Effector memory CD8-positive, alpha-beta T cell (primary cell): ENCODE data around the gene PPP2R3C.
"Not testable (repeated sequence)": the region's sequence is repeated elsewhere in the genome, so short reads cannot be mapped to it uniquely, and the experiment has no call there.

ENCODE experiments used
- ATAC-seq: fragments of 150-1000 bp; cut with Tn5 transposase; replicated peaks from 2 replicates; pipeline ENCODE4 v1.10.0; 2021; ENCODE audit warnings: mild to moderate bottlenecking, moderate library complexity
- DNase-seq, 3 experiments: peaks; one replicate each; pipeline ENCODE4 v3.0.0; 2021
- H3K27ac Mint-ChIP-seq, 2 donors: one replicate each; pipeline ENCODE4 v1.8.0; 2022; ENCODE audit warnings: mild to moderate bottlenecking in 2 of 2, mixed read lengths in 2 of 2, moderate library complexity in 2 of 2
- H3K27me3 Mint-ChIP-seq, 2 donors: one replicate each; pipeline ENCODE4 v1.8.0; 2022; ENCODE audit warnings: mixed read lengths in 2 of 2
- H3K36me3 Mint-ChIP-seq: one replicate; pipeline ENCODE4 v1.8.0; 2022; ENCODE audit warnings: mild to moderate bottlenecking, moderate library complexity, mixed read lengths; ENCODE audit not compliant: insufficient read depth
- H3K4me1 Mint-ChIP-seq, 2 donors: one replicate each; pipeline ENCODE4 v1.8.0; 2022; ENCODE audit warnings: low read depth in 2 of 2, mixed read lengths in 2 of 2
- H3K4me3 Mint-ChIP-seq, 2 donors: one replicate each; pipeline ENCODE4 v1.8.0; 2022; ENCODE audit warnings: mild to moderate bottlenecking in 2 of 2, mixed read lengths in 2 of 2, moderate library complexity in 2 of 2
- H3K9me3 Mint-ChIP-seq, 2 donors: one replicate each; pipeline ENCODE4 v1.8.0; 2022; ENCODE audit warnings: mixed read lengths in 2 of 2

PPP2R3C gene

DNA sequence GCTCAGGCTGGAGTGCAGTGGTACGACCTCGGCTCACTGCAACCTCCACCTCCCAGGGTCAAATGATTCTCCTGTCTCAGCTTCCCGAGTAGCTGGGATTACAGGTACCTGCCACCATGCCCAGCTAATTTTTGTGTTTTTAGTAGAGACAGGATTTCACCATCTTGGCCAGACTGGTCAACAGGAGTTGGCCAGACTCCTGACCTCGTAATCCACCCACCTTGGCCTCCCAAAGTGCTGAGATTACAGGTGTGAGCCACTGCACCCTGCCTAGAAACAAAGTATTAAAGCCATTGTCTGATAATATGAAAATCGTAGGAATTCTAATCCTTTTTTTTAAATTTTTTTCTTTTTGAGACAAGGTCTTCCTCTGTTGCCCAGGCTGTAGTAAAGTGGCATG, 56.1 kb downstream of the PPP2R3C start:
- ATAC-seq, H3K9me3 Mint-ChIP-seq, H3K4me1 Mint-ChIP-seq, H3K27me3 Mint-ChIP-seq, DNase-seq, H3K4me3 Mint-ChIP-seq: not testable (repeated sequence)
- H3K27ac Mint-ChIP-seq = peak overlapping the region in 1 of 2 donors; percentile 32
- H3K36me3 Mint-ChIP-seq = peaks cover 38% of the 10 kb centered on the region

DNA sequence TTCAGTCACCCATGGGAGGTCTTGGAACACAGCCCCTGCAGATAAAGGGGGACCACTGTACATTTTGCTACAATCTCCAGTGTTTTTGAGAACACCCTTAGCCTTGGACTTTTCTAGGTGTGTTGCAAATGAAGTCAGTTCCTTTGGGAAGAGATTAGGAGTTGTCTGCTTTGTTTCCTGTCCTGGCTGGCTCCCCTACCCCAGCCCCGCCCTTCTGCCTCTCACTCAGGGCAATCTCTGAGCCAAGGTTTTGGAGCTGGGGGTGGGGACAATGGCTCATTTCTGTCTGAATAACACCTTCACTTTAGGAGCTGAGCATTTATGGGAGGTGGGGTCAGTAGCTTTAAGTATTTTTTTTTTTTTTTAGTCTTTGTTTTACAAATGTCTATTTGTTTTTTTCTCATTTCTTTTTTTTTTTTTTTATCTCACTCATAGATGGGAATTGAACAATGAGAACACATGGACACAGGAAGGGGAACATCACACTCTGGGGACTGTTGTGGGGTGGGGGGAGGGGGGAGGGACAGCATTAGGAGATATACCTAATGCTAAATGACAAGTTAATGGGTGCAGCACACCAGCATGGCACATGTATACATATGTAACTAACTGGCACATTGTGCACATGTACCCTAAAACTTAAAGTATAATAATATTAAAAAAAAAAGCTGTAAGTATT, 60.5 kb downstream of the PPP2R3C start:
- H3K9me3 Mint-ChIP-seq, H3K27me3 Mint-ChIP-seq, H3K27ac Mint-ChIP-seq, H3K4me3 Mint-ChIP-seq, DNase-seq, ATAC-seq: not testable (repeated sequence)
- Mint-ChIP-seq H3K36me3 (peaks cover 57% of the 10 kb centered on the region), H3K4me1 (peaks cover 5 to 11% of the 10 kb centered on the region in 2 donors)

DNA sequence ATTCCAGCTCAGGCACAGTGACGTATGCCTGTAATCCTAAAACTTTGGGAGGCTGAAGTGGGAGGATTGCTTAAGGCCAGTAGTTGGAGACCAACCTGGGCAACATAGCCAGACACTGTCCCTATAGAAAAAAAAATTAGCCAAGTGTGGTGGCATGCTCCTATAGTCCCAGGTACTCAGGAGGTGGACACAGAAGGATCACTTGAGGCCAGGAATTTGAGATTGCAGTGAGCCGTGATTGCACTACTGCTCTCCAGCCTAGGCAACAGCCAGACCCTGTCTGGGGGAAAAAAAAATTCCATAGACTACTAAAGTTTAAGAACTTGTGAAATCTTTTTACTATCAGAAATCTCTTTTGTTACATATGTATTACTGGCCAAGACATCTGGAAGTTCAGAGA, 69.2 kb downstream of the PPP2R3C start:
- H3K9me3 Mint-ChIP-seq = no peaks in the 10 kb centered on the region
- no peaks in the 10 kb centered on the region for H3K27me3 Mint-ChIP-seq
- H3K27ac Mint-ChIP-seq = no peak overlapping the region
- H3K4me3 Mint-ChIP-seq = no peak overlapping the region
- peaks cover 8 to 20% of the 10 kb centered on the region in 2 donors for H3K4me1 Mint-ChIP-seq
- no peak for ATAC-seq
- peaks cover 62% of the 10 kb centered on the region for H3K36me3 Mint-ChIP-seq
- no peak for DNase-seq

DNA sequence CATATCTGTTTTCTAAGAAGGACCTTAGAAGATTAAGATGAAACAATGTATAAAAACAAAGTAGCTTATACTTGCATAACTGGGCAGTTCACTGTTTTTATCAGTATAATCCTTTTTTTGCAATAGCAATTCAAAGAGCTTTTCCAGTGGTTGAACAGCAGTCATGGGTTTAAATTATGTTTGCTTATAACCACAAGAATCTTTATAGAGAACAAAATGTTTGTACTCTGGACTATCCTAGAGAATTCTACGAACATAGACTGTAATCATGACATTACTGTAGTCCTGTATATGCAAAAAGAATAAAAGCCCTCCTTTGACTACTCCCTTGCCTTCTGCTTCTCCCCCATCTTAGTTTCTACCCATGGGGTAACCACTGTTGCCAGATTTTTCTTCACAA, 70.0 kb downstream of the PPP2R3C start:
- ATAC-seq = no peak
- peaks cover 64% of the 10 kb centered on the region for H3K36me3 Mint-ChIP-seq
- peaks cover 9 to 20% of the 10 kb centered on the region in 2 donors for H3K4me1 Mint-ChIP-seq
- no peak for DNase-seq
- H3K27me3 Mint-ChIP-seq = no peaks in the 10 kb centered on the region
- H3K27ac Mint-ChIP-seq = no peak overlapping the region
- no peak overlapping the region for H3K4me3 Mint-ChIP-seq
- no peaks in the 10 kb centered on the region for H3K9me3 Mint-ChIP-seq

DNA sequence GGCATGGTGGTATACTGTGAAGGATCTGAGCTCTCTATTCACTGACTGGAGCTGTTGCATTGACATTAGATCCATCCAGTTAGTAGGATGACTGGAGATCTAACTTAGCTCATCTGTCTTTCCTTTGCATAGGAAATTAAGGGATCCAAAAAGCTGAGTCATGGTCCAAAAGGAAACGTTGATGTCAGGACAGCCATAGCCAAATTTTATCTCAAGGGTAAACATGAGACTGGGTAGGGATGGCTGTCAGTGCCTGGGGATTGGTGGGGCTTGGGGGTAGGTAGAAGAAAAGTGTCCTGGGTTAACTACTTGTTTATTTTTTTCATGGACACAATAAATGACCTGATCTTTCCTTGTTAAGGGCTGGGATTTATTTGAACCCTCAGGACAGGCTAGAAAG, 71.1 kb downstream of the PPP2R3C start:
- peaks cover 13 to 19% of the 10 kb centered on the region in 2 donors for H3K4me1 Mint-ChIP-seq
- peaks cover 65% of the 10 kb centered on the region for H3K36me3 Mint-ChIP-seq
- no peaks in the 10 kb centered on the region for H3K9me3 Mint-ChIP-seq
- no peak for ATAC-seq
- H3K4me3 Mint-ChIP-seq = no peak overlapping the region
- H3K27me3 Mint-ChIP-seq = no peaks in the 10 kb centered on the region
- DNase-seq = no peak
- no peak overlapping the region for H3K27ac Mint-ChIP-seq

DNA sequence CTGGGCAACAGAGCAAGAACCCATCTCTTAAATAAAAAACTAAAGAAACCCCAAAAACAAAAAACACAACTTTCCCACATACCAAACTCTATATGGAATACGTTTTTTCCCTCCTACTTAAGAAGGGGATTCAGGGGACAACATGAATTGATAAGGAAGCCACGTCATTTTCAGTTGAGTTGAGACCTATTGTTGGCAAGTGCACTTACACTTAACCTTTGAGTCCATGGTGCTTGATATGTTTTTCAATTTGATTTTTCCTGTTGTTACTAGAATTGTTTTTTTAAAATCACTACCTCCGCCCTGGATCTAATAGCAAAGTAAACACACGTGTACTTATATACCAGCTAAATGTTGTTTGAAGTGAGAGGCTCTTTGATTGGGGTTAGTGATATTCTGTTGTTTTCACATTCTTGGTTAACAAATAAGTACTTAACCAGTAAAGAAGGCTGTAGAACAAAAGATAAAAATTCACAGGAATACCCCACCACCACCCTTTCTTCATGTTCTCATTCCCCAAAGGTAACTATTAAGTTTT, 73.7 kb downstream of the PPP2R3C start:
- H3K9me3 Mint-ChIP-seq = no peaks in the 10 kb centered on the region
- H3K27ac Mint-ChIP-seq = peak overlapping the region; percentile 73 to 99
- ATAC-seq = no peak
- H3K4me1 Mint-ChIP-seq = peaks cover 19 to 26% of the 10 kb centered on the region in 2 donors
- peak overlapping the region; percentile 81 to 94 for H3K4me3 Mint-ChIP-seq
- peaks cover 60% of the 10 kb centered on the region for H3K36me3 Mint-ChIP-seq
- H3K27me3 Mint-ChIP-seq = no peaks in the 10 kb centered on the region
- DNase-seq = no peak

DNA sequence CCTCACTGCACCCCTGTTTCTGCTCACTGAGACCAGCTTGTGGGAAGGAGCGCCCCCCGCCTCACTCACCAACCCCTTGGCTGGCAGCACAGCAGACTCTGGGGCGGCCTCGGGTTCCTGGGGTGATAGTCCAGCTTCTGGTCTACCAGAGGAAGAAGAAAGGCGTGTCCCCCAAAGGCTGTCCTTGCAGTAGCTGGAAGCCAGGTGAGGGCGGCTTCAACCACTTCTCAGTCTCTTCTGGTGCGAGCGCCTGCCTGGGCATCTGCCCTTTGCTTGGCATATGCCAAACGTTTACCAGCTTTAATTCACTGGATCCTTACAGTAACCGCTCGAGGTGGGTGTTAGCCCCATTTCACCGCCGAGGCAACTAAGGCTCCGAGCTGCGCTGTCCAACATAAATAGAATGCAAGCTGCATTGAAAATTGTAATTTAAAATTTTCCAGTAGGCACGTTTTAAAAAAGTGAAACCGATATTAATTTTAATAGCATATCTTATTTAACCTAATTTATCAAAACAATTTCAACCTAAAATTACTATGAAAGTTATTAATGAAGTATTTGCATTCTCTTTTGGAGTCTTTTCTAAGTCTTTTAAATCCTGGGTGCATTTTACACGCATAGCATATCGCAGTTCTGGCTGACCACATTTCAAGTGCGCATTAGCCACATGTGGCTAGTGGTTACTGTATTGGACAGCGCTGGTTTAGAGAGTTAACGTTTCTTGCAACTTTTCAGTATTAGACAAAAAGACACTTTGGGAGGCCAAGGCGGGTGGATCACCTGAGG, 74.8 kb downstream of the PPP2R3C start:
- Mint-ChIP-seq H3K9me3 (no peaks in the 10 kb centered on the region), H3K36me3 (peaks cover 58% of the 10 kb centered on the region), H3K4me3 (peak overlapping the region; percentile 81 to 94), H3K27ac (peak overlapping the region; percentile 99), H3K27me3 (no peaks in the 10 kb centered on the region), H3K4me1 (peaks cover 19 to 24% of the 10 kb centered on the region in 2 donors)
- DNase-seq (peak in 2 of 3 experiments; percentile 3 to 4), ATAC-seq (peak; percentile 3)

DNA sequence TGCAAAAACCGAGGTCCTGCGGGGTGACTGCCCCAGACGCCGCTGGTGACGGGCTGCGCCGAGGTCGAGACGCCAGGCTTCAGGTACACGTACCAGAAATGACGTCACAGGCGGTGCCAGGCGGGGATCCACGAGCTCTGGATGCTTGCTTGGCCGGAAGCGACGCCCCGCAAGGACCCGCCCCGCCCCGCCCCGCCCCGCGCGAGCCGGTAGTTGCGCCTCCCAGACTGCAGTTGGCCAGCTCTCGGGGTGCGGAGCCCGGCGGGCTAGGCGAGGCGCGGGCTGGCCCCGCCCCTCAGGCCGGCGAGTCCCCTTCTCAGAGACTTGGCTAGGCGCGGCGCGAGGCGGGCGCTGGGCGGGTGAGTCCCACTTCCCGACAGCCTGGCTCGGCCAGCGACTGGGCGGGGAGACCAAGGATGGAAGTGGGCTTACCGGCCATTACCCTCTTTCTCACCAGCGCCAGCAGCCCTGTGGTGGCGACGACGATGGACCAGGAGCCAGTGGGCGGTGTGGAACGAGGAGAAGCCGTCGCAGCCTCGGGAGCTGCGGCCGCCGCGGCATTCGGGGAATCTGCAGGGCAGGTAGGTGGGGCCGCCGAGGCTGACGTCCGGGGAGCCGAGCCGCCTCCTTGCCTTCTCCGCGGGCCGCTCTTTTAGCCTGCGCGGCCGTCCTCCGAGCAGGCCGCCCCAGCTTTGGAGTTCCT, 75.6 kb downstream of the PPP2R3C start, which contains the start of gene FAM177A1:
TSS of gene FAM177A1 (plus strand) at position 225 of the 703 bp plus-strand sequence. CDS start at position 417, 192 bp downstream.
- H3K27ac Mint-ChIP-seq = peak within 1 kb of the TSS; percentile 99
- H3K27me3 Mint-ChIP-seq = no peaks in the 10 kb centered on the region
- DNase-seq (peak; percentile 98 to 99 (median 98)), ATAC-seq (peak; percentile 80)
- H3K4me1 Mint-ChIP-seq = peaks cover 19 to 24% of the 10 kb centered on the region in 2 donors
- peaks cover 57% of the 10 kb centered on the region for H3K36me3 Mint-ChIP-seq
- H3K4me3 Mint-ChIP-seq = peak within 1 kb of the TSS; percentile 81 to 94
- H3K9me3 Mint-ChIP-seq = no peaks in the 10 kb centered on the region

DNA sequence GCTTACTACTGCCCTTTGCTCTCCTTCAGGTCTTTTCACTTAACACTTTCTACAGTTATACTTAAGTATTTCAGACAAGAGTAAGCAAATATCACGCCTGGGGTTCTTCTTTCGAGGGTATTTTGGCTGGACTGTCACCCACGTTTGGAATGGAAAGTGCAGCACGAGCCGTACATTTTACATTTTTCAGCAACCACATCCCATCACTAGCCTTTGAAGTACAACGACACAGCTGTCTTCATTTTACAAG, 76.1 kb downstream of the PPP2R3C start:
- Mint-ChIP-seq H3K9me3 (no peaks in the 10 kb centered on the region), H3K4me1 (peaks cover 19 to 24% of the 10 kb centered on the region in 2 donors), H3K27ac (peak overlapping the region; percentile 99), H3K36me3 (peaks cover 55% of the 10 kb centered on the region), H3K4me3 (peak overlapping the region; percentile 81 to 94), H3K27me3 (no peaks in the 10 kb centered on the region)
- no peak for ATAC-seq
- DNase-seq = no peak

DNA sequence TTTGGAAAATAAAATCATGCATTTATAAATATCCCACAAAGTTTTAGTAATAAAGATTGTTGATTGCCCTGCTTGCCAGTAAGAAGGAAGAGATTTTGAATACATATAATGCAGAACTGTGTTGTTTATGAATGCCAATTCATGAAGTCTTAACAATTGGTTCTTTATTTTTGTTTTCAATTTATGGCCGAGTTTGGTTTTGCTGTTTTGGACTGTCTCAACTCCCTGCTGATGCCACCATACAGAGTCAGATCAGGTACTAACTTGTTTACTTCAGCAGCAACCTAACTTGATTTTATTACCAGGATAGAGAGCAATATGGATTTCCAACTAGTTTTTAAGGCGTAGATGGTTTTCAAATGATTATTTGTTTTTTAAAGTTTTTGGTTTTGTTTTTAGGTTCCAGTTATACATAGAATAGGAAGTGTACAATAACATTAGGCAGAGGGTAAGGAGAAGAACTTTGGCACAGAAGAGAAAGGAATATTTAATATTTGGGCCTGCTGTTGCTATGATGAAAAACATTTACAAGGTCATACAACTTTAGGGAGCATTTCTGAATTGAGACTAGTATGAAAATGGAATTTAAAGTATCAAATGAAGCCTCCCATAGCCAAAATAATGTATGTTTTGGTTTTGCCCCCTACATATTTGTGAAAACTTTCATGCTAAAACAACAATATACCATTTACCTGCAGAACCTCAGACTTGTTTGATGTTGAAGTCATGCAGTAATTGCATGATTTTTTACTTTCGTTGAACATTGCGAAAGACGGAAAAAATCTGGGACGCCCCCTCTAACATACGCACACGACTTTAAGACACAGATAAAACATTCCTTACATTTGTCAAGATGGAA, 76.6 kb downstream of the PPP2R3C start:
- Mint-ChIP-seq H3K36me3 (peaks cover 51% of the 10 kb centered on the region), H3K4me3 (peak overlapping the region; percentile 81 to 94), H3K27me3 (no peaks in the 10 kb centered on the region), H3K9me3 (no peaks in the 10 kb centered on the region), H3K27ac (peak overlapping the region; percentile 99), H3K4me1 (peaks cover 19 to 24% of the 10 kb centered on the region in 2 donors)
- no peak for DNase-seq
- ATAC-seq = no peak

DNA sequence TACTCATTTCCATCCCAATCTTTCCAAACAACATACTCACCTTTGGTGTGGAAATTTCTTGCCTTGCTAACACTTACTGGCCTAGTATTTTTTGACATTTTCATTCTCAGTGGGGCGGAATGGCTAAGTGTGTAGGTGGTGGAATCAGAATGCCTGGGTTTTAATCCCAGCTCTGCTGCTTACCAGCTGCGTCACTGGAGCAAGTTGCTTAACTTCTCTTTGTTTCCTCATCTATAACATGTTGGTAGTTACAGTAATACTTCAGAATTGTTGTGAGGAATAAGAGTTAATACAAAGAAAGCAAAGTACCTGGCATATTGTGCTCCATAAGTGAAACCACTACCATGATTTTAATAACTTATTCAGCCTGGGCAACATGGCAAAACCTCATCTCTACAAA, 78.7 kb downstream of the PPP2R3C start:
- ATAC-seq = no peak
- Mint-ChIP-seq H3K9me3 (no peaks in the 10 kb centered on the region), H3K27ac (peak overlapping the region; percentile 66 to 82), H3K36me3 (peaks cover 37% of the 10 kb centered on the region), H3K27me3 (no peaks in the 10 kb centered on the region), H3K4me3 (no peak overlapping the region), H3K4me1 (peaks cover 17 to 21% of the 10 kb centered on the region in 2 donors)
- DNase-seq = no peak

DNA sequence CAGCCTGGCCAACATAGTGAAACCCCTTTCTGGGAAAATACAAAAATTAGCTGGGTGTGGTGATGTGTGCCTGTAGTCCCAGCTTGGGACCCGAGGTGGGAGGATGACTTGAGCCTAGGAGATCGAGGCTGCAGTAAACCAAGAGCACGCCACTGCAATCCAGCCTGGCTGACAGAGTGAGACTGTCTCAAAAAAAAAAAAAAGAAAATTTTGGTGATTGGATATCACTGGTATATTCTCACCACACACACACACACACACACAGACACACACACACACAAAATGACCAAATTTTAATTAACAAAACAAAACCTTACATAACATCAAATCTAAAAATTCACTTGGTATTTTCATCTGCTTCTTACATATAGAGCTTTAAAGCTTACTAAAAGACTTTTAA, 79.2 kb downstream of the PPP2R3C start:
- DNase-seq (no peak), ATAC-seq (no peak)
- Mint-ChIP-seq H3K4me3 (no peak overlapping the region), H3K27me3 (no peaks in the 10 kb centered on the region), H3K4me1 (peaks cover 14 to 17% of the 10 kb centered on the region in 2 donors), H3K27ac (peak overlapping the region; percentile 66 to 82), H3K9me3 (no peaks in the 10 kb centered on the region), H3K36me3 (peaks cover 32% of the 10 kb centered on the region)

DNA sequence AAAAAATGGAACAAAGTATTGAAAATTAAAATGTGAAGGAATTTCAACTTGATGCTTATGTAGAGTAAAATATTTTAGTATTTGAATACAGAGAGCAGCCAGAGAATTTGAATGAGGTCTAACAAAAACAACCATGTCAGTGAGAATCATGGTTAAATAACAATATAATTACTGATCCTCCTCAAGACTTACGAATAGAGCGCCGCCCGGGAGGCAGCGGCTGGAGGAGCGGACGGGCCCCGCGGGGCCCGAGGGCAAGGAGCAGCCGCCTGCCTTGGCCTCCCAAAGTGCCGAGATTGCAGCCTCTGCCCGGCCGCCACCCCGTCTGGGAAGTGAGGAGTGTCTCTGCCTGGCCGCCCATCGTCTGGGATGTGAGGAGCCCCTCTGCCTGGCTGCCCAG, 83.5 kb downstream of the PPP2R3C start:
- not testable (repeated sequence) for H3K9me3 Mint-ChIP-seq, H3K27ac Mint-ChIP-seq, H3K4me1 Mint-ChIP-seq, H3K27me3 Mint-ChIP-seq, H3K36me3 Mint-ChIP-seq, ATAC-seq, H3K4me3 Mint-ChIP-seq, DNase-seq
